Ishikawa (cell line): Measurements from ENCODE around the gene TIAM1.

Source experiments
- EP300 ChIP-seq: IDR thresholded peaks from 2 replicates; pipeline ENCODE4 v1.6.1; 2012; ENCODE audit warnings: borderline replicate concordance
- MAX ChIP-seq: IDR thresholded peaks from 2 replicates; pipeline ENCODE4 v1.6.1; 2012
- REST ChIP-seq: IDR thresholded peaks from 2 replicates; pipeline ENCODE4 v1.6.1; 2012; ENCODE audit warnings: low read depth, mild to moderate bottlenecking
- TAF1 ChIP-seq: IDR thresholded peaks from 2 replicates; pipeline ENCODE4 v1.6.1; 2012; ENCODE audit warnings: low read depth, mild to moderate bottlenecking
- USF1 ChIP-seq: IDR thresholded peaks from 2 replicates; pipeline ENCODE4 v1.6.1; 2012

- no peak for TF ChIP-seq EP300
- no peak for TF ChIP-seq REST
- no peak for TF ChIP-seq USF1
- no peak for TF ChIP-seq TAF1
- TF ChIP-seq MAX: no peak
Measured at GRCh38 chr21:31336739-31337040, 7.4 kb downstream of the TIAM1 start.
